ENCODE results near the gene RASA3.
"Not testable (repeated sequence)": the region's sequence is repeated elsewhere in the genome, so short reads cannot be mapped to it uniquely, and the experiment has no call there.

RASA3 gene

DNA sequence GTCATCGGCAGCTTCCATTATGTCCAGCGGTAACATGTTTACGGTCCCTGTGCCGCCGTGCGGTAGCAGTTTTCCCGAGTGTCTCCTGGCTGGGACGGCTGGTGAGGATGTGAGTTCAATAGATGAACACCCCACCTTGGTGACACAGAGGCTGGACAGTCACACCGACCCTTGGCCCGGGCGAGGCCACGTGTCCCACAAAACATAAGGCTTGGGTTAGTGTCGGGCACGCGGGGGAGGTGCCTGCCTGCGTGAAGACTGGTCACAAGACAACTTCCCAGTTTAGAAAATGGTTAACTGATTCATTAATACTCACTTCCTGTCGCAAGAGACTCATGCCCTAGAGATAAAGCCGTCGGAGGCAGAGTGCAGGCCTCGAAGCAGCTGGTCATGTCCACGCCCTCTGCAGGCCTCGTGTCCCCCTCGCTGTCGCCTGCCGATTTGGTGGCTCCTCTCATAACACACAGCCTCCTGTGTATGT is 17.2 kb downstream of the RASA3 start:
- DNase-seq, result no peak
- H3K27ac ChIP-seq (ENCODE audit: low read length), result no peak overlapping the region
- TF ChIP-seq EZH2 (optimal IDR thresholded peaks at IDR 0.05; ENCODE audit: low read depth, low read length) (no peak), EZH2phosphoT487 (IDR thresholded peaks at IDR 0.05; ENCODE audit: low read length) (no peak), CTCF (IDR thresholded peaks at IDR 0.05; ENCODE audit: low read length) (no peak)
- H3K4me2 ChIP-seq (ENCODE audit: low read depth, low read length), result no peak overlapping the region
- no peak overlapping the region for H3K9ac ChIP-seq (ENCODE audit: low read length)
- peaks cover 3% of the 10 kb centered on the region; the same call in 1 of the 2 replicates for H3K36me3 ChIP-seq (replicated peaks; ENCODE audit: insufficient read depth, low read length)
- peaks cover 27% of the 10 kb centered on the region for H3F3A ChIP-seq (ENCODE audit: insufficient read depth, low read length)
- no peaks in the 10 kb centered on the region for H3K9me3 ChIP-seq (replicated peaks; ENCODE audit: insufficient read depth, low read length)
- peaks cover 75% of the 10 kb centered on the region for H3K79me2 ChIP-seq (ENCODE audit: low read length)
- no peaks in the 10 kb centered on the region for H3K27me3 ChIP-seq (replicated peaks; ENCODE audit: insufficient read depth, low read length)
- 0 out of 2 replicates have a peak, but pooled peaks cover 4% of the 10 kb centered on the region for H4K20me1 ChIP-seq (ENCODE audit: insufficient read depth, low read length)
- no peak overlapping the region for H2AFZ ChIP-seq (ENCODE audit: low read length)
- no peaks in the 10 kb centered on the region for H3K9me2 ChIP-seq (replicated peaks; ENCODE audit: insufficient read depth, low read length)
- H3K4me3 ChIP-seq (ENCODE audit: low read length), result no peak overlapping the region
- H3K4me1 ChIP-seq (ENCODE audit: low read length), result peaks cover 18% of the 10 kb centered on the region

DNA sequence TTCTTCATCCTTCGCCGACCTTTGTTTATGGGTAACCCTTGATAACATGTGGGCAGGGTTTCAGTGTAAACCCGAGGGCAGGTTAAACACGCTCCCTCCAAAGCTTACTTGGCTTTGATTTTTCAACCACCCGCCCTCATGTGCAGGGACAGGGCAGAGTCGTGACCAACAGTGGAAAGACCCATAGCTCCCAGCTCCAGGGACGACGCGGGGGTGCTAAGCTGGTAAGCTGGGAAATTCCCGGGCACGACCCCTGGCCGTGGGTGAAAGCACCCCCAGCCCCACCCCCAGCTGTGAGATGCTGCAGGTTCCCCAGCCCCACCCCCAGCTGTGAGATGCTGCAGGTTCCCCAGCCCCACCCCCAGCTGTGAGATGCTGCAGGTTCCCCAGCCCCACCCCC is 17.8 kb downstream of the RASA3 start:
- not testable (repeated sequence) for H4K20me1 ChIP-seq (ENCODE audit: insufficient read depth, low read length); H3K27ac ChIP-seq (ENCODE audit: low read length); H3K9me2 ChIP-seq (replicated peaks; ENCODE audit: insufficient read depth, low read length); H3K27me3 ChIP-seq (replicated peaks; ENCODE audit: insufficient read depth, low read length); H3K9me3 ChIP-seq (replicated peaks; ENCODE audit: insufficient read depth, low read length); H3K9ac ChIP-seq (ENCODE audit: low read length); H3K36me3 ChIP-seq (replicated peaks; ENCODE audit: insufficient read depth, low read length); DNase-seq; H3K4me2 ChIP-seq (ENCODE audit: low read depth, low read length); H2AFZ ChIP-seq (ENCODE audit: low read length); H3K4me3 ChIP-seq (ENCODE audit: low read length)
- H3K79me2 ChIP-seq (ENCODE audit: low read length), result peaks cover 80% of the 10 kb centered on the region
- H3K4me1 ChIP-seq (ENCODE audit: low read length), result peaks cover 24% of the 10 kb centered on the region
- peaks cover 33% of the 10 kb centered on the region for H3F3A ChIP-seq (ENCODE audit: insufficient read depth, low read length)

- no peak for DNase-seq
- Histone ChIP-seq H3K9me3 (replicated peaks; ENCODE audit: insufficient read depth, low read length) (no peaks in the 10 kb centered on the region), H2AFZ (ENCODE audit: low read length) (no peak overlapping the region), H3K9me2 (replicated peaks; ENCODE audit: insufficient read depth, low read length) (no peaks in the 10 kb centered on the region), H3K4me2 (ENCODE audit: low read depth, low read length) (no peak overlapping the region), H3K27ac (ENCODE audit: low read length) (no peak overlapping the region), H3K79me2 (ENCODE audit: low read length) (peaks cover 83% of the 10 kb centered on the region), H3K27me3 (replicated peaks; ENCODE audit: insufficient read depth, low read length) (no peaks in the 10 kb centered on the region), H3K4me1 (ENCODE audit: low read length) (peaks cover 30% of the 10 kb centered on the region), H3K36me3 (replicated peaks; ENCODE audit: insufficient read depth, low read length) (peaks cover 3% of the 10 kb centered on the region; the same call in 1 of the 2 replicates), H3K4me3 (ENCODE audit: low read length) (no peak overlapping the region), H3K9ac (ENCODE audit: low read length) (no peak overlapping the region), H4K20me1 (ENCODE audit: insufficient read depth, low read length) (0 out of 2 replicates have a peak, but pooled peaks cover 4% of the 10 kb centered on the region), H3F3A (ENCODE audit: insufficient read depth, low read length) (peaks cover 34% of the 10 kb centered on the region)
- TF ChIP-seq EZH2phosphoT487 (IDR thresholded peaks at IDR 0.05; ENCODE audit: low read length) (no peak), EZH2 (optimal IDR thresholded peaks at IDR 0.05; ENCODE audit: low read depth, low read length) (no peak), CTCF (IDR thresholded peaks at IDR 0.05; ENCODE audit: low read length) (no peak)
These were observed 18.3 kb downstream of the RASA3 start for GRCh38 chr13:114114006-114114640.

GRCh38 chr13:114113395-114113794 is 19.0 kb downstream of the RASA3 start:
- not testable (repeated sequence) for H3K9ac ChIP-seq (ENCODE audit: low read length)
- peaks cover 85% of the 10 kb centered on the region for H3K79me2 ChIP-seq (ENCODE audit: low read length)

More at GRCh38 chr13:114113395-114113794, 19.0 kb downstream of the RASA3 start:
- H3K4me2 ChIP-seq (ENCODE audit: low read depth, low read length); H4K20me1 ChIP-seq (ENCODE audit: insufficient read depth, low read length); H2AFZ ChIP-seq (ENCODE audit: low read length); H3K9me2 ChIP-seq (replicated peaks; ENCODE audit: insufficient read depth, low read length); H3K9me3 ChIP-seq (replicated peaks; ENCODE audit: insufficient read depth, low read length); H3K36me3 ChIP-seq (replicated peaks; ENCODE audit: insufficient read depth, low read length); H3K27me3 ChIP-seq (replicated peaks; ENCODE audit: insufficient read depth, low read length); H3K4me3 ChIP-seq (ENCODE audit: low read length); H3K27ac ChIP-seq (ENCODE audit: low read length); DNase-seq: not testable (repeated sequence)
- H3K4me1 ChIP-seq (ENCODE audit: low read length), result peaks cover 34% of the 10 kb centered on the region
- peaks cover 30% of the 10 kb centered on the region for H3F3A ChIP-seq (ENCODE audit: insufficient read depth, low read length)

Measured in MM.1S (cell line).